Omental fat pad (tissue), 4 donors: ENCODE measurements around the gene TULP1. TPM values are rescaled to one million over a fixed set of nuclear protein-coding genes. Genes with fewer than 3 reads are reported as not detected.

ENCODE experiments used
- ATAC-seq: fragments of 150-250 bp; one replicate; pipeline ENCODE4 v1.9.1; 2016; ENCODE audit warnings: mild to moderate bottlenecking, moderate library complexity; ENCODE audit not compliant: low FRiP score
- DNase-seq: peaks from one replicate; pipeline ENCODE4 v3.0.0-alpha.2; 2019; ENCODE audit warnings: low spot score
- CTCF ChIP-seq, 3 donors: fragments of 450-650 bp; IDR thresholded peaks; one replicate each; pipeline ENCODE4 v1.5.1; 2016 to 2017; ENCODE audit warnings: antibody characterized with exemption in 3 of 3, mild to moderate bottlenecking in 3 of 3, moderate library complexity in 2 of 3
- total RNA-seq, 4 donors: library from RNA; depleted of rRNA; stranded (reverse); fragments of >200 nt; gene quantifications; one replicate each; pipeline ENCODE4 v1.1.0, GENCODE V29; 2016

The TULP1 gene
- total RNA-seq: under 1 TPM in 1 of 4 donors, not detected in 3; 0.28 TPM

GRCh38 chr6:35512740-35513139 is at the start of gene TULP1:
Gene TULP1, minus strand, starts transcription at chr6:35512896. Its CDS starts 38 bp downstream, at chr6:35512858.
- no peak for DNase-seq
- TF ChIP-seq CTCF (IDR thresholded peaks at IDR 0.05): no peak
- ATAC-seq: no peak

GRCh38 chr6:35562060-35562459 is 49.4 kb upstream of the TULP1 start:
- ATAC-seq (no peak), DNase-seq (peak; percentile 58)
- no peak for TF ChIP-seq CTCF (IDR thresholded peaks at IDR 0.05)

- ATAC-seq: no peak
Measured at GRCh38 chr6:35561113-35561512, 48.4 kb upstream of the TULP1 start.

GRCh38 chr6:35558571-35558970 is 45.9 kb upstream of the TULP1 start:
- no peak for TF ChIP-seq CTCF (IDR thresholded peaks at IDR 0.05)
- DNase-seq: no peak
- ATAC-seq: no peak

More at GRCh38 chr6:35561113-35561512, 48.4 kb upstream of the TULP1 start:
- no peak for TF ChIP-seq CTCF (IDR thresholded peaks at IDR 0.05)
- no peak for DNase-seq

GRCh38 chr6:35557239-35557638 is 44.5 kb upstream of the TULP1 start:
- ATAC-seq: no peak
- TF ChIP-seq CTCF (IDR thresholded peaks at IDR 0.05): no peak
- no peak for DNase-seq

GRCh38 chr6:35554811-35555210 is 42.1 kb upstream of the TULP1 start:
- no peak for TF ChIP-seq CTCF (IDR thresholded peaks at IDR 0.05)
- ATAC-seq (no peak), DNase-seq (no peak)

GRCh38 chr6:35553315-35553714 is 40.6 kb upstream of the TULP1 start:
- TF ChIP-seq CTCF (IDR thresholded peaks at IDR 0.05): no peak
- ATAC-seq: no peak
- DNase-seq: no peak
